GM18517 (cell line): ENCODE data around the gene NME8.
"Not testable (repeated sequence)": the region's sequence is repeated elsewhere in the genome, so short reads cannot be mapped to it uniquely, and the experiment has no call there.

Source experiments
- ATAC-seq: cut with Tn5 transposase; IDR thresholded peaks from one replicate; pipeline ENCODE4 v1.9.1; 2021; ENCODE audit warnings: mild to moderate bottlenecking, moderate library complexity; ENCODE audit not compliant: unreplicated experiment

NME8 gene

GRCh38 chr7:37848297-37848696 lies at the start of gene NME8:
NME8 (plus strand) TSS chr7:37848597; CDS start chr7:37850267, 1,670 bp downstream.
- no peak for ATAC-seq

- no peak for ATAC-seq
Observed at GRCh38 chr7:37806152-37806551, 42.2 kb upstream of the NME8 start.

GRCh38 chr7:37812161-37812580 lies 36.2 kb upstream of the NME8 start:
- not testable (repeated sequence) for ATAC-seq

- ATAC-seq: peak; percentile 97
Observed at GRCh38 chr7:37815671-37816371, 32.6 kb upstream of the NME8 start.

- ATAC-seq: no peak
Observed at GRCh38 chr7:37816922-37817590, 31.3 kb upstream of the NME8 start.

GRCh38 chr7:37817591-37817960 lies 30.8 kb upstream of the NME8 start:
- no peak for ATAC-seq

GRCh38 chr7:37817996-37818720 lies 30.2 kb upstream of the NME8 start:
- no peak for ATAC-seq

- peak; percentile 71 for ATAC-seq
Observed at GRCh38 chr7:37820708-37821468, 27.5 kb upstream of the NME8 start.

GRCh38 chr7:37822946-37823345 lies 25.5 kb upstream of the NME8 start:
- no peak for ATAC-seq

GRCh38 chr7:37823557-37823956 lies 24.8 kb upstream of the NME8 start:
- ATAC-seq: no peak

GRCh38 chr7:37825038-37825437 lies 23.4 kb upstream of the NME8 start:
- ATAC-seq: no peak

- peak; percentile 65 for ATAC-seq
Observed at GRCh38 chr7:37826825-37827224, 21.6 kb upstream of the NME8 start.

GRCh38 chr7:37831244-37831643 lies 17.2 kb upstream of the NME8 start:
- ATAC-seq: no peak

GRCh38 chr7:37832194-37832593 lies 16.2 kb upstream of the NME8 start:
- ATAC-seq: peak; percentile 79

GRCh38 chr7:37833107-37833817 lies 15.1 kb upstream of the NME8 start:
- no peak for ATAC-seq

- ATAC-seq: no peak
Observed at GRCh38 chr7:37833818-37834146, 14.6 kb upstream of the NME8 start.

GRCh38 chr7:37853468-37853867 lies 5.1 kb downstream of the NME8 start:
- ATAC-seq: no peak

GRCh38 chr7:37882086-37882485 lies 33.7 kb downstream of the NME8 start:
- ATAC-seq: no peak

- ATAC-seq: no peak
Observed at GRCh38 chr7:37893359-37893758, 45.0 kb downstream of the NME8 start.

GRCh38 chr7:37894671-37895070 lies 46.3 kb downstream of the NME8 start:
- ATAC-seq: no peak
